GM12878 (cell line): ENCODE data around the gene GPR176. TPM values are rescaled to one million over a fixed set of nuclear protein-coding genes. Genes with fewer than 3 reads are reported as not detected.

Experiments used
- CREB1 ChIP-seq: IDR thresholded peaks from 2 replicates; pipeline ENCODE4 v1.6.1; 2012; ENCODE audit warnings: low read depth, mild to moderate bottlenecking, inconsistent platforms
- CREM ChIP-seq: IDR thresholded peaks from 2 replicates; pipeline ENCODE4 v1.6.1; 2014; ENCODE audit warnings: antibody characterized with exemption, low read depth
- IRF3 ChIP-seq: fragments of 450-650 bp; IDR thresholded peaks from 2 replicates; pipeline ENCODE4 v1.6.1; 2014; ENCODE audit warnings: mild to moderate bottlenecking
- IRF5 ChIP-seq: fragments of 450-650 bp; IDR thresholded peaks from 2 replicates; pipeline ENCODE4 v1.6.1; 2017; ENCODE audit warnings: borderline replicate concordance
- NBN ChIP-seq: fragments of 450-650 bp; IDR thresholded peaks from 2 replicates; pipeline ENCODE4 v1.6.1; 2016
- SREBF2 ChIP-seq: IDR thresholded peaks from 2 replicates; pipeline ENCODE4 v1.6.1; 2012; ENCODE audit warnings: mild to moderate bottlenecking, low read length
- STAT3 ChIP-seq: IDR thresholded peaks from 2 replicates; pipeline ENCODE4 v1.6.1; 2011; ENCODE audit warnings: low read depth, low read length, improper control_type of control experiment
- ZBTB40 ChIP-seq: fragments of 450-650 bp; IDR thresholded peaks from 2 replicates; pipeline ENCODE4 v1.6.1; 2016; ENCODE audit warnings: mild to moderate bottlenecking, moderate library complexity, borderline replicate concordance
- polyA plus RNA-seq, 11 experiments: library from polyadenylated mRNA; depleted of rRNA in 4 of 11; unstranded in 6 of 11; stranded (reverse) in 5 of 11; fragments of >200 nt; fragmentation: Nextera tagmentation in 4 of 11; fragmentation: Illumina TruSeq in 1 of 11; extraction: Ambion mirVana in 4 of 11; extraction: Trizol in 1 of 11; gene quantifications; 1 replicate in 1 of 11; 2 replicates in 10 of 11; pipeline versions ENCODE4 v1.2.1 to v1.2.3, GENCODE V29; 2011 to 2016; ENCODE audit warnings: inconsistent platforms in 2 of 11, missing spikeins in 2 of 11, low read depth in 1 of 11
- total RNA-seq, 4 experiments: library from RNA; depleted of rRNA in 3 of 4; stranded (reverse); fragments of >200 nt in 3 of 4; fragmentation: Illumina TruSeq in 1 of 4; extraction: Trizol in 1 of 4; gene quantifications; 2 replicates each; pipeline versions ENCODE4 v1.2.1 to v1.2.3, GENCODE V29; 2013 to 2021

Gene GPR176
- total and polyA plus RNA-seq, 10 of the 15 experiments (the other 5 are each of a cell fraction or from before 2014, with no cell fraction given), result 0.02 to 0.33 (median 0.16) TPM; not detected in 4

- TF ChIP-seq IRF5 (peak; percentile 87), CREM (peak; percentile 61), ZBTB40 (peak; percentile 85; the same call in 1 of the 2 replicates), CREB1 (0 out of 2 replicates have a peak, but pooled peaks have one; percentile 54), STAT3 (no peak), IRF3 (no peak; the same call in 1 of the 2 replicates), NBN (peak; percentile 78), SREBF2 (no peak)
- TF ChIP-seq, all 136 proteins: peak for 61
Measured at GRCh38 chr15:39782441-39783138, 137.5 kb downstream of the GPR176 start, which contains the start of gene FSIP1 (continued).
